22Rv1 (cell line): ENCODE results near the gene ACOXL.

Experiments
- CTCF ChIP-seq: fragments of 450-650 bp; IDR thresholded peaks from 2 replicates; pipeline ENCODE4 v1.5.1; 2017; ENCODE audit warnings: mild to moderate bottlenecking
- ZFX ChIP-seq: fragments of 450-650 bp; IDR thresholded peaks from 2 replicates; pipeline ENCODE4 v1.6.1; 2017; ENCODE audit warnings: antibody characterized with exemption, borderline replicate concordance

GRCh38 chr2:110805894-110806452, 73.6 kb downstream of the ACOXL start:
- TF ChIP-seq CTCF (no peak), ZFX (no peak)
